Body of pancreas (tissue), 4 donors: Measurements from ENCODE around the gene SLC9A9. TPM values are rescaled to one million over a fixed set of nuclear protein-coding genes. Genes with fewer than 3 reads are reported as not detected.
"Not testable (repeated sequence)": the region's sequence is repeated elsewhere in the genome, so short reads cannot be mapped to it uniquely, and the experiment has no call there.

Experiments
- ATAC-seq: fragments of 150-250 bp; one replicate; pipeline ENCODE4 v1.9.1; 2016
- DNase-seq, 4 donors: peaks; one replicate each; pipeline ENCODE4 v3.0.0-alpha.2; 2019
- H3K27ac ChIP-seq, 4 donors: fragments of 200-600 bp; sonication (generic); 1 replicate in 3 of 4; 2 replicates in 1 of 4; pipeline versions ENCODE4 v1.5.1 to v1.6.1; 2016 to 2019; ENCODE audit warnings: mild to moderate bottlenecking in 1 of 4, mixed read lengths in 1 of 4, moderate library complexity in 1 of 4
- H3K27me3 ChIP-seq, 2 donors: fragments of 200-600 bp; sonication (generic); one replicate each; pipeline ENCODE4 v1.6.0; 2016; ENCODE audit warnings: mild to moderate bottlenecking in 1 of 2
- H3K36me3 ChIP-seq, 2 donors: fragments of 200-600 bp; sonication (generic); replicated peaks in 1 of 2; 2 replicates each; pipeline ENCODE4 v1.5.1; 2016; ENCODE audit warnings: low read depth in 2 of 2; ENCODE audit not compliant: insufficient read depth in 1 of 2
- H3K4me1 ChIP-seq: fragments of 200-600 bp; sonication (generic); one replicate; pipeline ENCODE4 v1.6.0; 2016
- H3K4me3 ChIP-seq, 2 donors: fragments of 200-600 bp; sonication (generic); 1 replicate in 1 of 2; 2 replicates in 1 of 2; pipeline ENCODE4 v1.5.1; 2016 to 2019
- H3K9me3 ChIP-seq, 3 donors: fragments of 200-600 bp; sonication (generic); 1 replicate in 2 of 3; 2 replicates in 1 of 3; pipeline ENCODE4 v1.5.1; 2016
- CTCF ChIP-seq, 7 experiments: fragments of 450-650 bp in 4 of 7; fragments of 200-600 bp in 3 of 7; sonication (generic) in 3 of 7; IDR thresholded peaks; one replicate each; pipeline ENCODE4 v1.5.1; 2016 to 2019; ENCODE audit warnings: antibody characterized with exemption in 7 of 7
- POLR2A ChIP-seq, 3 donors: fragments of 450-650 bp; IDR thresholded peaks; one replicate each; pipeline ENCODE4 v1.6.1; 2016; ENCODE audit warnings: antibody characterized with exemption in 3 of 3, mild to moderate bottlenecking in 2 of 3
- WGBS, 2 donors: methylation state at CpG; one replicate each; pipeline ENCODE4 v1.1.5; 2017; 5-methylcytosine and 5-hydroxymethylcytosine counted together
- intact Hi-C: fragments of 100-400 bp; cut with DNase I; formaldehyde crosslinking; loops from one replicate; pipeline ENCODE4 v1.15.1; 2023
- total RNA-seq, 2 donors: library from RNA; depleted of rRNA; stranded (reverse); fragments of >200 nt; gene quantifications; one replicate each; pipeline ENCODE4 v1.1.0, GENCODE V29; 2016

Gene SLC9A9
- total RNA-seq, 2 donors from 2014 or later: 1.6 to 2.3 TPM

- 50 to 60% methylated on average over 1 of the region's 1 CpG for WGBS, 2 donors
- Histone ChIP-seq H3K9me3 (no peaks in the 10 kb centered on the region), H3K27ac (no peak overlapping the region), H3K27me3 (no peaks in the 10 kb centered on the region), H3K4me1 (no peaks in the 10 kb centered on the region), H3K4me3 (no peak overlapping the region), H3K36me3 (no peaks in the 10 kb centered on the region)
- no peak for ATAC-seq
- no peak for TF ChIP-seq POLR2A (IDR thresholded peaks at IDR 0.05)
- TF ChIP-seq CTCF (IDR thresholded peaks at IDR 0.05): no peak
- no peak for DNase-seq
- intact Hi-C loops: no loop called here
Measured at GRCh38 chr3:143700431-143700975, 147.8 kb downstream of the SLC9A9 start.

- ATAC-seq: no peak
- TF ChIP-seq CTCF (IDR thresholded peaks at IDR 0.05): no peak
- no peak for TF ChIP-seq POLR2A (IDR thresholded peaks at IDR 0.05)
- H3K9me3 ChIP-seq: no peaks in the 10 kb centered on the region
- H3K27me3 ChIP-seq: no peaks in the 10 kb centered on the region
- DNase-seq: no peak
- intact Hi-C loops: no loop called here
- H3K27ac ChIP-seq: no peak overlapping the region
- no peak overlapping the region for H3K4me3 ChIP-seq
- H3K36me3 ChIP-seq: no peaks in the 10 kb centered on the region
- no peaks in the 10 kb centered on the region for H3K4me1 ChIP-seq
- 69 to 84% methylated on average over 3 of the region's 3 CpGs for WGBS, 2 donors
Measured at GRCh38 chr3:143699424-143699823, 148.8 kb downstream of the SLC9A9 start.

- H3K4me3 ChIP-seq: no peak overlapping the region
- DNase-seq (no peak), ATAC-seq (no peak)
- H3K36me3 ChIP-seq: no peaks in the 10 kb centered on the region
- no peak overlapping the region for H3K27ac ChIP-seq
- H3K27me3 ChIP-seq: no peaks in the 10 kb centered on the region
- TF ChIP-seq CTCF (IDR thresholded peaks at IDR 0.05) (no peak), POLR2A (IDR thresholded peaks at IDR 0.05) (no peak)
- H3K4me1 ChIP-seq: no peaks in the 10 kb centered on the region
- WGBS, 2 donors: 51 to 59% methylated on average over 3 of the region's 3 CpGs
- H3K9me3 ChIP-seq: no peaks in the 10 kb centered on the region
- intact Hi-C loops: no loop called here
Measured at GRCh38 chr3:143698682-143699303, 149.5 kb downstream of the SLC9A9 start.

- Histone ChIP-seq H3K9me3 (no peaks in the 10 kb centered on the region), H3K4me1 (no peaks in the 10 kb centered on the region), H3K27me3 (no peaks in the 10 kb centered on the region), H3K27ac (no peak overlapping the region), H3K4me3 (no peak overlapping the region), H3K36me3 (no peaks in the 10 kb centered on the region)
- DNase-seq: no peak
- no peak for ATAC-seq
- WGBS, 2 donors: 75 to 76% methylated on average over 4 of the region's 4 CpGs
- TF ChIP-seq POLR2A (IDR thresholded peaks at IDR 0.05): no peak
- TF ChIP-seq CTCF (IDR thresholded peaks at IDR 0.05): no peak
- intact Hi-C loops: no loop called here
Measured at GRCh38 chr3:143697975-143698374, 150.3 kb downstream of the SLC9A9 start.

GRCh38 chr3:143695333-143695732, 152.9 kb downstream of the SLC9A9 start:
- WGBS, 2 donors: 54 to 73% methylated on average over 2 of the region's 2 CpGs
- DNase-seq, intact Hi-C loops, H3K4me3 ChIP-seq, H3K4me1 ChIP-seq, H3K27me3 ChIP-seq, ATAC-seq, H3K36me3 ChIP-seq, H3K27ac ChIP-seq, H3K9me3 ChIP-seq: not testable (repeated sequence)
